SK-N-SH (cell line): ENCODE measurements around the gene SELENOM. TPM values are rescaled to one million over a fixed set of nuclear protein-coding genes. Genes with fewer than 3 reads are reported as not detected.

Experiments used
- CTCF ChIA-PET: fragments of 300-600, 350-600 bp; formaldehyde crosslinking; extraction: SDS; loops from one replicate; lab custom pipeline; 2021; lab: Yijun Ruan, JAX
- POLR2A ChIA-PET: fragments of 350-600 bp; sonication (Branson Sonifier 250); formaldehyde crosslinking; extraction: SDS; loops from one replicate; lab custom pipeline; 2020; ENCODE audit warnings: antibody characterized with exemption, inconsistent platforms; lab: Yijun Ruan, JAX
- DNase-seq: peaks from one replicate; pipeline ENCODE4 v3.0.0; 2012
- H2AFZ ChIP-seq: fragments of 200-600 bp; sonication (generic); 2 replicates; pipeline ENCODE4 v1.8.1; 2016; ENCODE audit warnings: antibody characterized with exemption, mild to moderate bottlenecking, low read depth
- H3F3A ChIP-seq: fragments of 200-600 bp; sonication (generic); replicated peaks from 2 replicates; pipeline ENCODE3; 2016; ENCODE audit warnings: antibody characterized with exemption, mild to moderate bottlenecking; ENCODE audit not compliant: insufficient read depth
- H3K27ac ChIP-seq, 2 experiments: fragments of 200-500 bp in 1 of 2; fragments of 200-600 bp in 1 of 2; sonication (Bioruptor generic) in 1 of 2; sonication (generic), shearing (Covaris generic) in 1 of 2; 2 replicates each; pipeline versions ENCODE4 v1.5.1 to v1.6.1; 2014 to 2016; ENCODE audit warnings: low read depth in 2 of 2, inconsistent platforms in 1 of 2, low read length in 1 of 2, mild to moderate bottlenecking in 1 of 2, mixed read lengths in 1 of 2
- H3K27me3 ChIP-seq: fragments of 200-600 bp; sonication (generic), shearing (Covaris generic); 2 replicates; pipeline ENCODE4 v1.6.1; 2016; ENCODE audit warnings: mixed run types; ENCODE audit not compliant: insufficient read depth
- H3K36me3 ChIP-seq, 2 experiments: fragments of 200-500 bp in 1 of 2; fragments of 200-600 bp in 1 of 2; sonication (Bioruptor generic) in 1 of 2; sonication (generic) in 1 of 2; replicated peaks in 1 of 2; 2 replicates each; pipeline versions ENCODE3 to v1.5.1; 2014 to 2016; ENCODE audit warnings: low read length in 1 of 2, mild to moderate bottlenecking in 1 of 2; ENCODE audit not compliant: insufficient read depth in 2 of 2, control insufficient read depth in 1 of 2
- H3K4me1 ChIP-seq, 2 experiments: fragments of 200-500 bp in 1 of 2; fragments of 200-600 bp in 1 of 2; sonication (Bioruptor generic) in 1 of 2; sonication (generic), shearing (Covaris generic) in 1 of 2; 2 replicates each; pipeline versions ENCODE4 v1.5.1 to v1.6.1; 2014 to 2016; ENCODE audit warnings: low read depth in 1 of 2, low read length in 1 of 2, mixed run types in 1 of 2; ENCODE audit not compliant: insufficient read depth in 2 of 2, control insufficient read depth in 1 of 2
- H3K4me2 ChIP-seq: fragments of 200-600 bp; sonication (generic), shearing (Covaris generic); 2 replicates; pipeline ENCODE4 v1.6.1; 2017; ENCODE audit warnings: mixed run types
- H3K4me3 ChIP-seq, 2 experiments: fragments of 200-500 bp in 1 of 2; fragments of 200-600 bp in 1 of 2; sonication (Bioruptor generic) in 1 of 2; sonication (generic), shearing (Covaris generic) in 1 of 2; 2 replicates each; pipeline versions ENCODE4 v1.5.1 to v1.8.1; 2014 to 2016; ENCODE audit warnings: low read depth in 2 of 2, inconsistent platforms in 1 of 2, low read length in 1 of 2, mild to moderate bottlenecking in 1 of 2, mixed read lengths in 1 of 2, moderate library complexity in 1 of 2
- H3K79me2 ChIP-seq: fragments of 200-600 bp; sonication (generic); 2 replicates; pipeline ENCODE4 v1.8.1; 2017; ENCODE audit warnings: mild to moderate bottlenecking; ENCODE audit not compliant: insufficient read depth
- H3K9ac ChIP-seq: fragments of 200-600 bp; sonication (generic); 2 replicates; pipeline ENCODE4 v1.6.1; 2017; ENCODE audit warnings: mixed run types
- H3K9me2 ChIP-seq: fragments of 200-600 bp; sonication (generic); 2 replicates; pipeline ENCODE4 v1.6.1; 2017; ENCODE audit warnings: mixed run types
- H3K9me3 ChIP-seq: fragments of 200-600 bp; sonication (generic); 2 replicates; pipeline ENCODE4 v1.6.1; 2017; ENCODE audit warnings: mixed run types, mild to moderate bottlenecking, moderate library complexity
- H4K20me1 ChIP-seq: fragments of 200-600 bp; sonication (generic); 2 replicates; pipeline ENCODE4 v1.6.1; 2017; ENCODE audit warnings: mild to moderate bottlenecking, mixed run types; ENCODE audit not compliant: insufficient read depth
- CHD2 ChIP-seq: fragments of 150-350 bp; IDR thresholded peaks from 2 replicates; pipeline ENCODE4 v1.6.1; 2018; ENCODE audit warnings: low read length; ENCODE audit not compliant: partially characterized antibody
- ELF1 ChIP-seq: IDR thresholded peaks from 2 replicates; pipeline ENCODE4 v1.4.0; 2012
- EP300 ChIP-seq, 2 experiments: IDR thresholded peaks; 2 replicates each; pipeline versions ENCODE4 v1.4.0 to v1.6.1; 2012; ENCODE audit warnings: borderline replicate concordance in 1 of 2, low read depth in 1 of 2, low read length in 1 of 2
- FOXJ3 ChIP-seq: sonication (generic); formaldehyde crosslinking; IDR thresholded peaks from 2 replicates; pipeline ENCODE4 v1.5.1; 2020; ENCODE audit warnings: mild to moderate bottlenecking, missing genetic modification reagents
- FOXM1 ChIP-seq: IDR thresholded peaks from 2 replicates; pipeline ENCODE4 v1.4.0; 2012; ENCODE audit warnings: low read depth, mild to moderate bottlenecking
- GABPA ChIP-seq: IDR thresholded peaks from 2 replicates; pipeline ENCODE4 v1.4.0; 2012; ENCODE audit warnings: low read depth, mild to moderate bottlenecking
- IRF3 ChIP-seq: fragments of 150-350 bp; IDR thresholded peaks from 2 replicates; pipeline ENCODE4 v1.6.1; 2016; ENCODE audit warnings: mild to moderate bottlenecking, low read depth, low read length
- JUND ChIP-seq: IDR thresholded peaks from 2 replicates; pipeline ENCODE4 v1.4.0; 2012
- MAX ChIP-seq: IDR thresholded peaks from 2 replicates; pipeline ENCODE4 v1.4.0; 2012; ENCODE audit warnings: low read depth
- MXI1 ChIP-seq: IDR thresholded peaks from 2 replicates; pipeline ENCODE4 v1.6.1; 2012; ENCODE audit warnings: mild to moderate bottlenecking, low read depth, low read length, improper control_type of control experiment
- NFIC ChIP-seq: IDR thresholded peaks from 2 replicates; pipeline ENCODE4 v1.4.0; 2012; ENCODE audit warnings: borderline replicate concordance
- NRF1 ChIP-seq: IDR thresholded peaks from 2 replicates; pipeline ENCODE4 v1.6.1; 2012; ENCODE audit warnings: low read depth, mild to moderate bottlenecking, low read length
- POLR2AphosphoS5 ChIP-seq: IDR thresholded peaks from 2 replicates; pipeline ENCODE4 v1.6.1; 2012; ENCODE audit warnings: low read depth, low read length
- RAD21 ChIP-seq: IDR thresholded peaks from 2 replicates; pipeline ENCODE4 v1.6.1; 2012; ENCODE audit warnings: mild to moderate bottlenecking, low read length
- RCOR1 ChIP-seq: fragments of 150-350 bp; IDR thresholded peaks from 2 replicates; pipeline ENCODE4 v1.6.1; 2017; ENCODE audit warnings: antibody characterized with exemption, low read length
- RFX5 ChIP-seq: IDR thresholded peaks from 2 replicates; pipeline ENCODE4 v1.6.1; 2012; ENCODE audit warnings: mild to moderate bottlenecking, improper control_type of control experiment, low read length
- RXRA ChIP-seq: IDR thresholded peaks from 2 replicates; pipeline ENCODE4 v1.4.0; 2012; ENCODE audit warnings: low read depth, mild to moderate bottlenecking, borderline replicate concordance
- SIN3A ChIP-seq: IDR thresholded peaks from 2 replicates; pipeline ENCODE4 v1.6.1; 2012; ENCODE audit warnings: low read depth, mild to moderate bottlenecking, low read length, moderate library complexity, borderline replicate concordance
- WGBS: methylation state at CpG from one replicate; pipeline ENCODE4 v1.1.6; 2017; ENCODE audit warnings: low lambda C conversion rate; 5-methylcytosine and 5-hydroxymethylcytosine counted together
- polyA plus RNA-seq, 3 experiments: library from polyadenylated mRNA; depleted of rRNA; stranded (reverse); fragments of >200 nt; gene quantifications; 2 replicates each; pipeline ENCODE4 v1.2.3, GENCODE V29; 2012
- TF ChIP-seq, protein P1 (sequence below): IDR thresholded peaks from 2 replicates; pipeline ENCODE4 v1.4.0; 2012; ENCODE audit warnings: low read depth, borderline replicate concordance
- TF ChIP-seq, protein P2 (sequence below): IDR thresholded peaks from 2 replicates; pipeline ENCODE4 v1.6.1; 2012; ENCODE audit warnings: mild to moderate bottlenecking, low read depth, low read length, moderate library complexity
- TF ChIP-seq, protein P3 (sequence below): IDR thresholded peaks from 2 replicates; pipeline ENCODE4 v1.4.0; 2012; ENCODE audit warnings: low read depth, borderline replicate concordance
- TF ChIP-seq, protein P4 (sequence below): fragments of 150-350 bp; IDR thresholded peaks from 2 replicates; pipeline ENCODE4 v1.6.1; 2017; ENCODE audit warnings: antibody characterized with exemption, low read length, low read depth, borderline replicate concordance
- TF ChIP-seq, protein P5 (sequence below): fragments of 200-600 bp; sonication (generic); IDR thresholded peaks from 2 replicates; pipeline ENCODE4 v1.6.1; 2017; ENCODE audit warnings: antibody characterized with exemption, mild to moderate bottlenecking, moderate library complexity

The SELENOM gene
- polyA plus RNA-seq, 1 of the 3 experiments (the other 2 are of a cell fraction), result 117 TPM

DNA sequence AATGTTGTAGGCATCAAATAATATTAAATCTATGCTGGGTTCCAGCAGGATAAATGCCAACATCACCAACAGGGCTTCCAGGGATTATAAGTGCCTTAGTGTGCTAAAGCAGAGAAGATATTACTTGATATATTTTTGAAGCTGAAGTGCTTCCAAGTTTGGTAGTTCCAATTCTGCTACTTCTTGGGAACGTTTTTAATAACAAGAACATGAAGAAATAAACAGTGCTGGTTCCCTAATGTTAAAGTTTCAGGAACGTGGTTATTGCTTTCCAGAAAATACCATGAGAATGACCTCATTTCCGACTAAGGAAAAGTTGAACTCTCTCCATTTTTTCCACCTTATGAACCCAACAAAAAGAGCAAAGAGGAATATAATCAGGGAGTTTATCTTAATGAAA lies 48.1 kb upstream of the SELENOM start:
- H3K27ac ChIP-seq, result peak overlapping the region in 1 of 2 experiments; percentile 78; a peak in 2 of 4 replicates
- no peaks in the 10 kb centered on the region for H3K27me3 ChIP-seq
- ChIA-PET CTCF (interaction anchor here (1.2 to 3.1 kb wide), 5 partner anchors 12 to 392 kb away, joined by 4 to 17 read pairs (median 5); partner anchors contain the start of gene SELENOM), POLR2A (no interaction called here)
- no peaks in the 10 kb centered on the region for H3K9me2 ChIP-seq
- 4% methylated on average over 3 of the region's 3 CpGs for WGBS
- no peak overlapping the region for H3K4me3 ChIP-seq
- no peaks in the 10 kb centered on the region for H3K9me3 ChIP-seq
- H3K4me1 ChIP-seq, result peaks cover 0 to 10% of the 10 kb centered on the region in 2 experiments; a peak in 2 of 4 replicates
- H3K36me3 ChIP-seq, result no peaks in the 10 kb centered on the region
- DNase-seq, result no peak
- H3K79me2 ChIP-seq, result peaks cover 7% of the 10 kb centered on the region
- H3K9ac ChIP-seq, result no peak overlapping the region; the same call in 1 of the 2 replicates
- peak overlapping the region; percentile 14; the same call in 1 of the 2 replicates for H3K4me2 ChIP-seq
- peaks cover 16% of the 10 kb centered on the region for H3F3A ChIP-seq
- peak overlapping the region; percentile 70; the same call in 1 of the 2 replicates for H2AFZ ChIP-seq
- H4K20me1 ChIP-seq, result no peaks in the 10 kb centered on the region
- TF ChIP-seq IRF3 (no peak), NRF1 (no peak), RAD21 (no peak), GABPA (no peak), MXI1 (no peak), NFIC (no peak; the same call in 1 of the 2 replicates), RFX5 (no peak), CHD2 (no peak), JUND (peak; percentile 42), FOXJ3 (CRISPR knock-in tag) (no peak), MAX (peak; percentile 61; the same call in 1 of the 2 replicates), SIN3A (no peak), EP300 (IDR thresholded peaks at IDR 0.05; ENCODE audit: borderline replicate concordance in 1 of 2, low read depth in 1 of 2, low read length in 1 of 2) (no peak), RCOR1 (no peak), POLR2AphosphoS5 (no peak), FOXM1 (no peak), ELF1 (no peak), RXRA (peak; percentile 36; the same call in 1 of the 2 replicates)
- TF ChIP-seq, protein P1, sequence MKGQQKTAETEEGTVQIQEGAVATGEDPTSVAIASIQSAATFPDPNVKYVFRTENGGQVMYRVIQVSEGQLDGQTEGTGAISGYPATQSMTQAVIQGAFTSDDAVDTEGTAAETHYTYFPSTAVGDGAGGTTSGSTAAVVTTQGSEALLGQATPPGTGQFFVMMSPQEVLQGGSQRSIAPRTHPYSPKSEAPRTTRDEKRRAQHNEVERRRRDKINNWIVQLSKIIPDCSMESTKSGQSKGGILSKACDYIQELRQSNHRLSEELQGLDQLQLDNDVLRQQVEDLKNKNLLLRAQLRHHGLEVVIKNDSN, result no peak
- TF ChIP-seq, protein P2, sequence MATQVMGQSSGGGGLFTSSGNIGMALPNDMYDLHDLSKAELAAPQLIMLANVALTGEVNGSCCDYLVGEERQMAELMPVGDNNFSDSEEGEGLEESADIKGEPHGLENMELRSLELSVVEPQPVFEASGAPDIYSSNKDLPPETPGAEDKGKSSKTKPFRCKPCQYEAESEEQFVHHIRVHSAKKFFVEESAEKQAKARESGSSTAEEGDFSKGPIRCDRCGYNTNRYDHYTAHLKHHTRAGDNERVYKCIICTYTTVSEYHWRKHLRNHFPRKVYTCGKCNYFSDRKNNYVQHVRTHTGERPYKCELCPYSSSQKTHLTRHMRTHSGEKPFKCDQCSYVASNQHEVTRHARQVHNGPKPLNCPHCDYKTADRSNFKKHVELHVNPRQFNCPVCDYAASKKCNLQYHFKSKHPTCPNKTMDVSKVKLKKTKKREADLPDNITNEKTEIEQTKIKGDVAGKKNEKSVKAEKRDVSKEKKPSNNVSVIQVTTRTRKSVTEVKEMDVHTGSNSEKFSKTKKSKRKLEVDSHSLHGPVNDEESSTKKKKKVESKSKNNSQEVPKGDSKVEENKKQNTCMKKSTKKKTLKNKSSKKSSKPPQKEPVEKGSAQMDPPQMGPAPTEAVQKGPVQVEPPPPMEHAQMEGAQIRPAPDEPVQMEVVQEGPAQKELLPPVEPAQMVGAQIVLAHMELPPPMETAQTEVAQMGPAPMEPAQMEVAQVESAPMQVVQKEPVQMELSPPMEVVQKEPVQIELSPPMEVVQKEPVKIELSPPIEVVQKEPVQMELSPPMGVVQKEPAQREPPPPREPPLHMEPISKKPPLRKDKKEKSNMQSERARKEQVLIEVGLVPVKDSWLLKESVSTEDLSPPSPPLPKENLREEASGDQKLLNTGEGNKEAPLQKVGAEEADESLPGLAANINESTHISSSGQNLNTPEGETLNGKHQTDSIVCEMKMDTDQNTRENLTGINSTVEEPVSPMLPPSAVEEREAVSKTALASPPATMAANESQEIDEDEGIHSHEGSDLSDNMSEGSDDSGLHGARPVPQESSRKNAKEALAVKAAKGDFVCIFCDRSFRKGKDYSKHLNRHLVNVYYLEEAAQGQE, result no peak
- TF ChIP-seq, protein P3, sequence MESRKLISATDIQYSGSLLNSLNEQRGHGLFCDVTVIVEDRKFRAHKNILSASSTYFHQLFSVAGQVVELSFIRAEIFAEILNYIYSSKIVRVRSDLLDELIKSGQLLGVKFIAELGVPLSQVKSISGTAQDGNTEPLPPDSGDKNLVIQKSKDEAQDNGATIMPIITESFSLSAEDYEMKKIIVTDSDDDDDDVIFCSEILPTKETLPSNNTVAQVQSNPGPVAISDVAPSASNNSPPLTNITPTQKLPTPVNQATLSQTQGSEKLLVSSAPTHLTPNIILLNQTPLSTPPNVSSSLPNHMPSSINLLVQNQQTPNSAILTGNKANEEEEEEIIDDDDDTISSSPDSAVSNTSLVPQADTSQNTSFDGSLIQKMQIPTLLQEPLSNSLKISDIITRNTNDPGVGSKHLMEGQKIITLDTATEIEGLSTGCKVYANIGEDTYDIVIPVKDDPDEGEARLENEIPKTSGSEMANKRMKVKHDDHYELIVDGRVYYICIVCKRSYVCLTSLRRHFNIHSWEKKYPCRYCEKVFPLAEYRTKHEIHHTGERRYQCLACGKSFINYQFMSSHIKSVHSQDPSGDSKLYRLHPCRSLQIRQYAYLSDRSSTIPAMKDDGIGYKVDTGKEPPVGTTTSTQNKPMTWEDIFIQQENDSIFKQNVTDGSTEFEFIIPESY, result no peak
- TF ChIP-seq, protein P4, sequence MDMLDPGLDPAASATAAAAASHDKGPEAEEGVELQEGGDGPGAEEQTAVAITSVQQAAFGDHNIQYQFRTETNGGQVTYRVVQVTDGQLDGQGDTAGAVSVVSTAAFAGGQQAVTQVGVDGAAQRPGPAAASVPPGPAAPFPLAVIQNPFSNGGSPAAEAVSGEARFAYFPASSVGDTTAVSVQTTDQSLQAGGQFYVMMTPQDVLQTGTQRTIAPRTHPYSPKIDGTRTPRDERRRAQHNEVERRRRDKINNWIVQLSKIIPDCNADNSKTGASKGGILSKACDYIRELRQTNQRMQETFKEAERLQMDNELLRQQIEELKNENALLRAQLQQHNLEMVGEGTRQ, result no peak
- TF ChIP-seq, protein P5, sequence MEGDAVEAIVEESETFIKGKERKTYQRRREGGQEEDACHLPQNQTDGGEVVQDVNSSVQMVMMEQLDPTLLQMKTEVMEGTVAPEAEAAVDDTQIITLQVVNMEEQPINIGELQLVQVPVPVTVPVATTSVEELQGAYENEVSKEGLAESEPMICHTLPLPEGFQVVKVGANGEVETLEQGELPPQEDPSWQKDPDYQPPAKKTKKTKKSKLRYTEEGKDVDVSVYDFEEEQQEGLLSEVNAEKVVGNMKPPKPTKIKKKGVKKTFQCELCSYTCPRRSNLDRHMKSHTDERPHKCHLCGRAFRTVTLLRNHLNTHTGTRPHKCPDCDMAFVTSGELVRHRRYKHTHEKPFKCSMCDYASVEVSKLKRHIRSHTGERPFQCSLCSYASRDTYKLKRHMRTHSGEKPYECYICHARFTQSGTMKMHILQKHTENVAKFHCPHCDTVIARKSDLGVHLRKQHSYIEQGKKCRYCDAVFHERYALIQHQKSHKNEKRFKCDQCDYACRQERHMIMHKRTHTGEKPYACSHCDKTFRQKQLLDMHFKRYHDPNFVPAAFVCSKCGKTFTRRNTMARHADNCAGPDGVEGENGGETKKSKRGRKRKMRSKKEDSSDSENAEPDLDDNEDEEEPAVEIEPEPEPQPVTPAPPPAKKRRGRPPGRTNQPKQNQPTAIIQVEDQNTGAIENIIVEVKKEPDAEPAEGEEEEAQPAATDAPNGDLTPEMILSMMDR, result no peak
